DOHH2 (cell line): ENCODE measurements around the gene HS6ST1.

ENCODE experiments used
- H3F3A ChIP-seq: fragments of 200-600 bp; sonication (generic), shearing (Covaris generic); 2 replicates; pipeline ENCODE4 v1.6.0; 2016; ENCODE audit warnings: antibody characterized with exemption, mild to moderate bottlenecking; ENCODE audit not compliant: control insufficient read depth, insufficient read depth
- H3K27ac ChIP-seq: fragments of 200-600 bp; sonication (generic); 2 replicates; pipeline ENCODE4 v1.5.1; 2014; ENCODE audit warnings: low read depth, mild to moderate bottlenecking, low read length, moderate library complexity
- H3K27me3 ChIP-seq: fragments of 200-600 bp; sonication (generic); 2 replicates; pipeline ENCODE4 v1.6.1; 2014; ENCODE audit warnings: mild to moderate bottlenecking, low read length, mixed read lengths; ENCODE audit not compliant: control insufficient read depth
- H3K36me3 ChIP-seq: fragments of 200-600 bp; sonication (generic); 2 replicates; pipeline ENCODE4 v1.6.1; 2014; ENCODE audit warnings: mild to moderate bottlenecking, low read length, moderate library complexity, mixed read lengths; ENCODE audit not compliant: control insufficient read depth
- H3K4me1 ChIP-seq: fragments of 200-600 bp; sonication (generic); 2 replicates; pipeline ENCODE4 v1.6.1; 2014; ENCODE audit warnings: mild to moderate bottlenecking, low read length, mixed read lengths; ENCODE audit not compliant: control insufficient read depth
- H3K4me2 ChIP-seq: fragments of 200-600 bp; sonication (generic); 2 replicates; pipeline ENCODE4 v1.6.0; 2014; ENCODE audit warnings: mild to moderate bottlenecking, low read length, moderate library complexity
- H3K4me3 ChIP-seq: fragments of 200-600 bp; sonication (generic); 2 replicates; pipeline ENCODE4 v1.5.1; 2014; ENCODE audit warnings: mild to moderate bottlenecking, low read length, mixed read lengths
- H3K79me2 ChIP-seq: fragments of 200-600 bp; sonication (generic); 2 replicates; pipeline ENCODE4 v1.6.1; 2014; ENCODE audit warnings: mild to moderate bottlenecking, low read length, mixed read lengths; ENCODE audit not compliant: control insufficient read depth
- H3K9me2 ChIP-seq: fragments of 200-600 bp; sonication (generic); replicated peaks from 2 replicates; pipeline ENCODE4 v1.6.1; 2014; ENCODE audit warnings: mild to moderate bottlenecking, low read length, mixed read lengths; ENCODE audit not compliant: control insufficient read depth
- H3K9me3 ChIP-seq: fragments of 200-600 bp; sonication (generic); 2 replicates; pipeline ENCODE4 v1.6.1; 2014; ENCODE audit warnings: antibody characterized with exemption, low read length, mixed read lengths; ENCODE audit not compliant: control insufficient read depth, insufficient read depth
- H4K20me1 ChIP-seq: fragments of 200-600 bp; sonication (generic); 2 replicates; pipeline ENCODE4 v1.6.0; 2014; ENCODE audit warnings: low read depth, mild to moderate bottlenecking, antibody characterized with exemption, low read length, moderate library complexity; ENCODE audit not compliant: control insufficient read depth, insufficient read depth
- EZH2phosphoT487 ChIP-seq: fragments of 200-600 bp; sonication (generic); IDR thresholded peaks from 2 replicates; pipeline ENCODE4 v1.6.1; 2017; ENCODE audit warnings: borderline replicate concordance, mild to moderate bottlenecking, antibody characterized with exemption, low read length, moderate library complexity, mixed read lengths
- TF ChIP-seq, protein P1 (sequence below): fragments of 200-600 bp; sonication (generic); IDR thresholded peaks from one replicate; pipeline ENCODE4 v1.5.1; 2014; ENCODE audit warnings: antibody characterized with exemption, mild to moderate bottlenecking, low read depth, low read length; ENCODE audit not compliant: poor library complexity, severe bottlenecking

HS6ST1 gene

DNA sequence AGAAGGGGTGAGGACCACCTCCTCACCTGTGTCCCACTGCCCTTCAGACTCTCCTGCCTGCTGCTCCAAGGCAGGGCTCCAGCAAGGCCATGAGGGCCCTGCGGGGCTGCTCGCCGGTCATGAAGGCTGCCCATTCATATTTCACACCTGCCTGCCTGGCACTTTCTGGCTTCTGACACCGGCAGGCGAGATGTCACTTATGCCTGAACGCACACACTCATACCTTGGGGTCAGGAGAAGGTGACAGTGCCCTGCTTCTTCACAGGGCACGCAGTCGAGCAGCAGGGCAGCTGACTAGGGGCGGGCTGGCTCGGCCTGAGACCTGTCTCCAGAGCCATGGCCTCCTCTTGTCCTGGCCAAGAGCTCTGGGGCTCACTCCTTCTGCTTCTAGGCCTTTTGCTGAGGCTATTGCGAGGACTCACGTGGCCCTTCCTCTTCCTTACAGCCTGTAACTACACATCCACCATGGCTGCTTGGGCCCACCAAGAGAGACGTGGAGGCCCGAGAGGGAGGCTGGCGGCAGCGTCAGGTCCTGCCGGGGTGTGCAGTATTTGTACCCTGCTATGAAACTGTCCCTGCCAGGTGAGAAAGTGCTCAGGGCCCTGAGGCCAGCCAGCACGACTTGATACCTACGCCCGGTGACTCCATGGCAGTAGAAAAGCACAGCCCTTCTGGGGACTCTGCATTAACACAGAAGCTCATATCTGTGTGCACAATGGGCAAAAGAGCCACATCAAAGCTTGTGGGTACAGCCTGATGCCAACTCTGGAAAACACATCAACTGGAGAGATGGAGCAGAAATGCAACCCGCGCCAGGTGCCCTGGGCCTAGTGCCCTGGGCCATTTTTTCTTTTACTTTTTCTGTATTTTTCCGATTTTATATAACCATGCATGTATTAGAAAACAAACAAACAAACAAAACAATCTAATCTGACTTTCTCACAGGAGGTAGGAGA lies 30.6 kb downstream of the HS6ST1 start:
- Histone ChIP-seq H3K36me3 (no peaks in the 10 kb centered on the region), H3K4me1 (no peaks in the 10 kb centered on the region), H3K79me2 (peaks cover 23% of the 10 kb centered on the region), H4K20me1 (peaks cover 8% of the 10 kb centered on the region; the same call in 1 of the 2 replicates), H3F3A (no peaks in the 10 kb centered on the region), H3K4me2 (no peak overlapping the region), H3K9me3 (no peaks in the 10 kb centered on the region), H3K27ac (no peak overlapping the region), H3K9me2 (no peaks in the 10 kb centered on the region), H3K4me3 (no peak overlapping the region), H3K27me3 (no peaks in the 10 kb centered on the region)
- TF ChIP-seq, protein P1, sequence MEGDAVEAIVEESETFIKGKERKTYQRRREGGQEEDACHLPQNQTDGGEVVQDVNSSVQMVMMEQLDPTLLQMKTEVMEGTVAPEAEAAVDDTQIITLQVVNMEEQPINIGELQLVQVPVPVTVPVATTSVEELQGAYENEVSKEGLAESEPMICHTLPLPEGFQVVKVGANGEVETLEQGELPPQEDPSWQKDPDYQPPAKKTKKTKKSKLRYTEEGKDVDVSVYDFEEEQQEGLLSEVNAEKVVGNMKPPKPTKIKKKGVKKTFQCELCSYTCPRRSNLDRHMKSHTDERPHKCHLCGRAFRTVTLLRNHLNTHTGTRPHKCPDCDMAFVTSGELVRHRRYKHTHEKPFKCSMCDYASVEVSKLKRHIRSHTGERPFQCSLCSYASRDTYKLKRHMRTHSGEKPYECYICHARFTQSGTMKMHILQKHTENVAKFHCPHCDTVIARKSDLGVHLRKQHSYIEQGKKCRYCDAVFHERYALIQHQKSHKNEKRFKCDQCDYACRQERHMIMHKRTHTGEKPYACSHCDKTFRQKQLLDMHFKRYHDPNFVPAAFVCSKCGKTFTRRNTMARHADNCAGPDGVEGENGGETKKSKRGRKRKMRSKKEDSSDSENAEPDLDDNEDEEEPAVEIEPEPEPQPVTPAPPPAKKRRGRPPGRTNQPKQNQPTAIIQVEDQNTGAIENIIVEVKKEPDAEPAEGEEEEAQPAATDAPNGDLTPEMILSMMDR: no peak
- TF ChIP-seq EZH2phosphoT487: no peak

DNA sequence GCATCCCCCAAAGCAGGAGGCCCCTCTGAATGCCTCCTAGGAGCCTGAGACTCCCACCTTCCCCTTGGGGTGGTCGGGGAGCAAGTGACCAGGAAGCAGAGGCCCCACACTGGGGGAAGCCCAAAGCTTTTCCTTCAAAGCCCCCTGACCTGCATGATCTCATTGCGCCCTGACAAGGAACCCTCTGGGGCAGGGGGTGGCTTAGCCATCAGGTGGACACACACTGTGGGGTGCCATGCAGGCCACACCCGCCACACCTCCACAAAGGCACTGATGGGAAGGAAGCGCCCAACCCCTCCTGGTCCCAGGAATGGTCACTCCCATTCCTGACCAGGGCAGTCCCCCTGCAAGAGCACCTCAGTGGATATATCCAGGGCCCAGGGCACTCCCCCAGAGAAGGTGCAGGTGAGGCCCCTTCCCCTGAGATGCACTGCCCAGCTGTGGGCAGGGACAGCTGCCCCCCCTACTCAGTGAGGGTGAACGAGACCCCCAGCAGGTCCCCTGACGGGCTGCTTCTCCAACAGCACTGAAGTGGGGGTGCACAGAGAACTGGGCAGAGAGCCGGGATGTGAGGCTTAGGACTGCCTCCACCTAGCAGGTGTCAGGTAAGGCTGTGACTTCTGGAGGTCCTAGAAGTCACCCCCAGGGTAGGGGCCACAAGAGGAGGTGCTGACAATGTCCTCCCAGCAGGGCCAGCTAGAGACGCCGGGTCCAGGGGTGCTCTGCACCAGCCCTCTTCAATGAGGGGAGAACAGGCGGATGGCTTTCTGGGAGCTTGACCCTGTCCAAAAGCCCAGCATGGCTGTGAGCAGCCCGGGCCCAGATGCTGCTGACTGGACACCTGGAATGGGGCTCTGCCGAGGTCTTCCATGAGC lies 31.5 kb downstream of the HS6ST1 start:
- peaks cover 17% of the 10 kb centered on the region for H3K79me2 ChIP-seq
- peaks cover 8% of the 10 kb centered on the region; the same call in 1 of the 2 replicates for H4K20me1 ChIP-seq
- H3K4me2 ChIP-seq: no peak overlapping the region
- TF ChIP-seq, protein P1: no peak
- no peak for TF ChIP-seq EZH2phosphoT487
- no peaks in the 10 kb centered on the region for H3K36me3 ChIP-seq
- no peaks in the 10 kb centered on the region for H3K9me3 ChIP-seq
- H3K27me3 ChIP-seq: no peaks in the 10 kb centered on the region
- no peak overlapping the region for H3K4me3 ChIP-seq
- H3K4me1 ChIP-seq: no peaks in the 10 kb centered on the region
- H3K27ac ChIP-seq: no peak overlapping the region
- no peaks in the 10 kb centered on the region for H3K9me2 ChIP-seq
- no peaks in the 10 kb centered on the region for H3F3A ChIP-seq

DNA sequence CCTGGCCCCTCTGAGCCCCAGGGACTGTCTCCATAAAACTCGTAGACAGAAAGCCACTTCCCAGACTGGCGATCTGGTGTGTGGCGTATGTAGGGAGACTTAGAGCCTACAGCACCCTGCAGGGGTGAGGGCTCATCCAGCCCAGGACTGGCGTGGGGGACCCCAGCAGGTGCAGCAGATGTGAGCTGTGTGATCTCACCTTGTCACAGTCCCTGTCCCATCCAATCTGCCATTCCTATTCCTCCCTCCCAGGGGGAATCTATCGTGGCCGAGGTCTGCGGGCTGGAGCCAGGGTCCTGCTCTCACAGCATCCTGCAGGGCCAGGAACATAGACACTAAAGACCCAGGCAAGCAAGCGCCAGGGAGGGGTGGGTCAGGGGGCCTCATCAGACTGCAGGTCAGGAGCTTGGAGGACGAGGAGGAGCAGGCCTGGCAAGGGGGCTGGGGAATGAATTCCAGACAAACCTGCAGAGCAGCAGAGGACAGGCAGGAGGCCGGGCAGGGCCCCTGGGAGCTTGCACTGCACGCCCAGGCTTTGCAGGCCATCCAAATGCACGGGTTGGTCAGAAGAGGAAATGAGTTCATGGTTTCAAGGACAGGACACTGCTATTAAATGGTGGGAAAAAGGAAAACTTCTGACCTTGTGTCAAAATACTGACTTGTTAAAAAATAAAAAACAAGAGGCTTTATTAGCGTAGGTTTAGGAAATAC lies 32.5 kb downstream of the HS6ST1 start:
- Histone ChIP-seq H3K36me3 (no peaks in the 10 kb centered on the region), H3K27me3 (no peaks in the 10 kb centered on the region), H3F3A (no peaks in the 10 kb centered on the region), H3K9me2 (no peaks in the 10 kb centered on the region), H3K27ac (no peak overlapping the region), H3K4me1 (no peaks in the 10 kb centered on the region), H4K20me1 (peaks cover 8% of the 10 kb centered on the region; the same call in 1 of the 2 replicates), H3K4me2 (no peak overlapping the region), H3K9me3 (no peaks in the 10 kb centered on the region), H3K4me3 (no peak overlapping the region), H3K79me2 (peaks cover 16% of the 10 kb centered on the region)
- no peak for TF ChIP-seq EZH2phosphoT487
- TF ChIP-seq, protein P1: no peak
